ENCODE data around the gene ARRB2. TPM values are rescaled to one million over a fixed set of nuclear protein-coding genes. Genes with fewer than 3 reads are reported as not detected.
A peak's percentile ranks its signal among the peaks of the same experiment; 100 is the strongest.

The ARRB2 gene
- total and polyA plus RNA-seq, 2 of the 13 experiments (the other 11 are each of a cell fraction or from before 2014, with no cell fraction given), result 21.5 to 49.2 TPM

DNA sequence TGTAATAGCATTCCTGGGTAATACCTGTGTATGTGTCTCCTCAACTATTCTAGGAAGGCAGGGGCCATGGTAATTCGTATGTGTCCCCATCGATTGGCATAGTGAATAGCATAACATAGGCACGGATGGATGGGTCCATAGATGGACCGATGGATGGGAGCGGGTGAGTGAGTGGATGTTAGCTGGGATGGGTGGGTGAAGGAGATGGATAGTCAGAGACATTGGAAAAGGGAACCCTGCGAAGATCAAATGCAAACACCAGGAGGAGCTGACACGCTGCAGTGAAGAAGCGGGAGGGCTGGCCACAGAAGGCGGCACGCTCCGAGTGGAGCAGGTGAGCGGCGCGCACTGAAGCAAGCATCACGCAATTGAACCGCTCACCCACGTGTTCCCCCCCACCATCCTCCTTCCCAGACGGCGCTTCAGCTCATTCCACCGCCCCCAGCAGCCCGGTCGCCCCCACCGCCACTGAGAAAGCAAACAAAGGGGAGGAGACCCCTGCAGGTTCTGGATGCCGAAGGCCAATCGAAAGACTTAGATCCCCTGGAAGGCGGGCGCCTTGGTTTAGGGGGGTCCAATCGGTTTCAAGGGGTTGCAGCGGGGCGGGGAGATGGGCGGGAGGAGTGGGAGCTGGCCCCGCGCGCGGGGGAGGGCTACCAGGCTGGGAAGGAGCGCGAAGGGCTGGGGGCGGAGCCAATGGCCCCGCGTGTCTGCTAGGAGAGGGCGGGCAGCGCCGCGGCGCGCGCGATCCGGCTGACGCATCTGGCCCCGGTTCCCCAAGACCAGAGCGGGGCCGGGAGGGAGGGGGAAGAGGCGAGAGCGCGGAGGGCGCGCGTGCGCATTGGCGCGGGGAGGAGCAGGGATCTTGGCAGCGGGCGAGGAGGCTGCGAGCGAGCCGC is at the start of gene ARRB2 (continued):
- TF ChIP-seq, protein P1, sequence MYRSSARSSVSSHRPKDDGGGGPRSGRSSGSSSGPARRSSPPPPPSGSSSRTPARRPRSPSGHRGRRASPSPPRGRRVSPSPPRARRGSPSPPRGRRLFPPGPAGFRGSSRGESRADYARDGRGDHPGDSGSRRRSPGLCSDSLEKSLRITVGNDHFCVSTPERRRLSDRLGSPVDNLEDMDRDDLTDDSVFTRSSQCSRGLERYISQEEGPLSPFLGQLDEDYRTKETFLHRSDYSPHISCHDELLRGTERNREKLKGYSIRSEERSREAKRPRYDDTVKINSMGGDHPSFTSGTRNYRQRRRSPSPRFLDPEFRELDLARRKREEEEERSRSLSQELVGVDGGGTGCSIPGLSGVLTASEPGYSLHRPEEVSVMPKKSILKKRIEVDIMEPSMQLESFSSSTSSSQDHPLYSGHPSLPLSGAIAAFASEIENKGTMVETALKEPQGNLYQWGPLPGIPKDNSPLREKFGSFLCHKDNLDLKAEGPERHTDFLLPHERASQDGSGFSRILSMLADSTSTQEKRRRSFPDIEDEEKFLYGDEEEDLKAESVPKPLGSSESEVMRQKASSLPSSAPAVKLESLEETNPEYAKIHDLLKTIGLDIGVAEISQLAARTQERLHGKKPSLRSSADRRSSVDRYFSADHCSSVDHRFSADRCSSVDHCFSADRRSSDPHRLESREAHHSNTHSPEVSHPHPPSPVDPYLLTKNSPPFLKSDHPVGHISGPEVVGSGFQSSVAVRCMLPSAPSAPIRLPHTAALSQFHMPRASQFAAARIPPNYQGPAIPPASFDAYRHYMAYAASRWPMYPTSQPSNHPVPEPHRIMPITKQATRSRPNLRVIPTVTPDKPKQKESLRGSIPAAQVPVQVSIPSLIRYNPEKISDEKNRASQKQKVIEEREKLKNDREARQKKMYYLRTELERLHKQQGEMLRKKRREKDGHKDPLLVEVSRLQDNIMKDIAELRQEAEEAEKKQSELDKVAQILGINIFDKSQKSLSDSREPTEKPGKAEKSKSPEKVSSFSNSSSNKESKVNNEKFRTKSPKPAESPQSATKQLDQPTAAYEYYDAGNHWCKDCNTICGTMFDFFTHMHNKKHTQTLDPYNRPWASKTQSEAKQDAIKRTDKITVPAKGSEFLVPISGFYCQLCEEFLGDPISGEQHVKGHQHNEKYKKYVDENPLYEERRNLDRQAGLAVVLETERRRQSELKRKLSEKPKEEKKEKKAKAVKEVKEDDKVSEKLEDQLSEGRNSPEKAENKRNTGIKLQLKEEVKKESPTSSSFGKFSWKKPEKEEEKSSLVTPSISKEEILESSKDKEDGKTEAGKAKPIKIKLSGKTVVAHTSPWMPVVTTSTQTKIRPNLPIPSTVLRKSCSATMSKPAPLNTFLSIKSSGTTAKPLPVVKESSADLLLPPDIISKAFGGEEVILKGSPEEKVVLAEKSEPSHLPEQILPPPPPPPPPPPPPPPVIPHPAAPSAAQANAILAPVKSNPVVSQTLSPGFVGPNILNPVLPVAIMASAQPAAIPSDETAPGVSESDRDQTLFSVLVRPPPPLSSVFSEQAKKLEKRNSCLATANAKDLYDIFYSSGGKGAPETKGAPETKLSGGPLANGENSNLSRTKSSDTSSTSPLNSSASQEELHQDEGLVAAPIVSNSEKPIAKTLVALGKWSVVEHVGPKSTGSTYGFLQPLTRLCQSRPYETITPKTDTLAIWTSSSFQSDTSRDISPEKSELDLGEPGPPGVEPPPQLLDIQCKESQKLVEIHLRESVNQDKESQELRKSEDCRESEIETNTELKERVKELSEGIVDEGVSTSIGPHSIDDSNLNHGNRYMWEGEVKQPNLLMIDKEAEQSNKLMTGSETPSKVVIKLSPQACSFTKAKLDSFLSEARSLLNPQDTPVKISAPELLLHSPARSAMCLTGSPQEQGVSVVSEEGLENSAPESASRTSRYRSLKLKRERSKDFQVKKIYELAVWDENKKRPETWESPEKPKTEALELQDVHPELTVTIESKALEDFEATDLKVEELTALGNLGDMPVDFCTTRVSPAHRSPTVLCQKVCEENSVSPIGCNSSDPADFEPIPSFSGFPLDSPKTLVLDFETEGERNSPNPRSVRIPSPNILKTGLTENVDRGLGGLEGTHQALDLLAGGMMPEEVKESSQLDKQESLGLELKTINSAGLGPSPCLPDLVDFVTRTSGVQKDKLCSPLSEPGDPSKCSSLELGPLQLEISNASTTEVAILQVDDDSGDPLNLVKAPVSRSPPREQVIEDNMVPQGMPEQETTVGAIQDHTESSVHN (CRISPR knock-in tag; IDR thresholded peaks at IDR 0.05), result no peak
- TF ChIP-seq HDAC6 (IDR thresholded peaks at IDR 0.05; ENCODE audit: low read depth, low read length), result no peak
- TF ChIP-seq ZFP41 (CRISPR knock-in tag; IDR thresholded peaks at IDR 0.05; ENCODE audit: borderline replicate concordance), result no peak
- no peak; the same call in 1 of the 2 replicates for TF ChIP-seq KDM5A (IDR thresholded peaks at IDR 0.05; ENCODE audit: borderline replicate concordance, low read length)
- TF ChIP-seq SYNCRIP (IDR thresholded peaks at IDR 0.05; ENCODE audit: insufficient read depth, low read depth, low read length), result no peak
- TF ChIP-seq, protein P2, sequence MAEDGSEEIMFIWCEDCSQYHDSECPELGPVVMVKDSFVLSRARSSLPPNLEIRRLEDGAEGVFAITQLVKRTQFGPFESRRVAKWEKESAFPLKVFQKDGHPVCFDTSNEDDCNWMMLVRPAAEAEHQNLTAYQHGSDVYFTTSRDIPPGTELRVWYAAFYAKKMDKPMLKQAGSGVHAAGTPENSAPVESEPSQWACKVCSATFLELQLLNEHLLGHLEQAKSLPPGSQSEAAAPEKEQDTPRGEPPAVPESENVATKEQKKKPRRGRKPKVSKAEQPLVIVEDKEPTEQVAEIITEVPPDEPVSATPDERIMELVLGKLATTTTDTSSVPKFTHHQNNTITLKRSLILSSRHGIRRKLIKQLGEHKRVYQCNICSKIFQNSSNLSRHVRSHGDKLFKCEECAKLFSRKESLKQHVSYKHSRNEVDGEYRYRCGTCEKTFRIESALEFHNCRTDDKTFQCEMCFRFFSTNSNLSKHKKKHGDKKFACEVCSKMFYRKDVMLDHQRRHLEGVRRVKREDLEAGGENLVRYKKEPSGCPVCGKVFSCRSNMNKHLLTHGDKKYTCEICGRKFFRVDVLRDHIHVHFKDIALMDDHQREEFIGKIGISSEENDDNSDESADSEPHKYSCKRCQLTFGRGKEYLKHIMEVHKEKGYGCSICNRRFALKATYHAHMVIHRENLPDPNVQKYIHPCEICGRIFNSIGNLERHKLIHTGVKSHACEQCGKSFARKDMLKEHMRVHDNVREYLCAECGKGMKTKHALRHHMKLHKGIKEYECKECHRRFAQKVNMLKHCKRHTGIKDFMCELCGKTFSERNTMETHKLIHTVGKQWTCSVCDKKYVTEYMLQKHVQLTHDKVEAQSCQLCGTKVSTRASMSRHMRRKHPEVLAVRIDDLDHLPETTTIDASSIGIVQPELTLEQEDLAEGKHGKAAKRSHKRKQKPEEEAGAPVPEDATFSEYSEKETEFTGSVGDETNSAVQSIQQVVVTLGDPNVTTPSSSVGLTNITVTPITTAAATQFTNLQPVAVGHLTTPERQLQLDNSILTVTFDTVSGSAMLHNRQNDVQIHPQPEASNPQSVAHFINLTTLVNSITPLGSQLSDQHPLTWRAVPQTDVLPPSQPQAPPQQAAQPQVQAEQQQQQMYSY (CRISPR knock-in tag; IDR thresholded peaks at IDR 0.05), result no peak
- no peak for TF ChIP-seq ZNF747 (CRISPR knock-in tag; IDR thresholded peaks at IDR 0.05; ENCODE audit: borderline replicate concordance)
- TF ChIP-seq, protein P3, sequence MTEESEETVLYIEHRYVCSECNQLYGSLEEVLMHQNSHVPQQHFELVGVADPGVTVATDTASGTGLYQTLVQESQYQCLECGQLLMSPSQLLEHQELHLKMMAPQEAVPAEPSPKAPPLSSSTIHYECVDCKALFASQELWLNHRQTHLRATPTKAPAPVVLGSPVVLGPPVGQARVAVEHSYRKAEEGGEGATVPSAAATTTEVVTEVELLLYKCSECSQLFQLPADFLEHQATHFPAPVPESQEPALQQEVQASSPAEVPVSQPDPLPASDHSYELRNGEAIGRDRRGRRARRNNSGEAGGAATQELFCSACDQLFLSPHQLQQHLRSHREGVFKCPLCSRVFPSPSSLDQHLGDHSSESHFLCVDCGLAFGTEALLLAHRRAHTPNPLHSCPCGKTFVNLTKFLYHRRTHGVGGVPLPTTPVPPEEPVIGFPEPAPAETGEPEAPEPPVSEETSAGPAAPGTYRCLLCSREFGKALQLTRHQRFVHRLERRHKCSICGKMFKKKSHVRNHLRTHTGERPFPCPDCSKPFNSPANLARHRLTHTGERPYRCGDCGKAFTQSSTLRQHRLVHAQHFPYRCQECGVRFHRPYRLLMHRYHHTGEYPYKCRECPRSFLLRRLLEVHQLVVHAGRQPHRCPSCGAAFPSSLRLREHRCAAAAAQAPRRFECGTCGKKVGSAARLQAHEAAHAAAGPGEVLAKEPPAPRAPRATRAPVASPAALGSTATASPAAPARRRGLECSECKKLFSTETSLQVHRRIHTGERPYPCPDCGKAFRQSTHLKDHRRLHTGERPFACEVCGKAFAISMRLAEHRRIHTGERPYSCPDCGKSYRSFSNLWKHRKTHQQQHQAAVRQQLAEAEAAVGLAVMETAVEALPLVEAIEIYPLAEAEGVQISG (CRISPR knock-in tag; IDR thresholded peaks at IDR 0.05), result no peak
- TF ChIP-seq GZF1 (CRISPR knock-in tag; IDR thresholded peaks at IDR 0.05), result 0 out of 2 replicates have a peak, but pooled peaks have one; percentile 17
- TF ChIP-seq MATR3 (CRISPR knock-in tag; IDR thresholded peaks at IDR 0.05), result no peak
- TF ChIP-seq ZNF331 (CRISPR knock-in tag; IDR thresholded peaks at IDR 0.05), result peak; percentile 25; the same call in 1 of the 2 replicates
- no peak; the same call in 1 of the 2 replicates for TF ChIP-seq TGIF2 (CRISPR knock-in tag; IDR thresholded peaks at IDR 0.05)
- TF ChIP-seq SP2 (CRISPR knock-in tag; IDR thresholded peaks at IDR 0.05), result peak; percentile 88

Measured in HepG2 (cell line).